GM19324 (cell line): Measurements from ENCODE around the gene DHCR7.
A peak's percentile ranks its signal among the peaks of the same experiment; 100 is the strongest.

ENCODE experiments used
- ATAC-seq: cut with Tn5 transposase; IDR thresholded peaks from one replicate; pipeline ENCODE4 v1.9.1; 2021; ENCODE audit warnings: mild to moderate bottlenecking, moderate library complexity; ENCODE audit not compliant: unreplicated experiment, low FRiP score

The DHCR7 gene

GRCh38 chr11:71448257-71449171, at the start of gene DHCR7:
DHCR7 (minus strand) TSS chr11:71448393; CDS start chr11:71444952, 3,441 bp downstream.
- peak; percentile 86 for ATAC-seq

GRCh38 chr11:71496421-71496820, 48.2 kb upstream of the DHCR7 start:
- no peak for ATAC-seq

- no peak for ATAC-seq
Measured at GRCh38 chr11:71495286-71496230, 47.4 kb upstream of the DHCR7 start.

GRCh38 chr11:71491940-71492339, 43.7 kb upstream of the DHCR7 start:
- no peak for ATAC-seq

GRCh38 chr11:71491531-71491930, 43.3 kb upstream of the DHCR7 start:
- no peak for ATAC-seq

- no peak for ATAC-seq
Measured at GRCh38 chr11:71490731-71491390, 42.7 kb upstream of the DHCR7 start.

- ATAC-seq = no peak
Measured at GRCh38 chr11:71490044-71490730, 42.0 kb upstream of the DHCR7 start.

- ATAC-seq = no peak
Measured at GRCh38 chr11:71489311-71490043, 41.3 kb upstream of the DHCR7 start.

GRCh38 chr11:71488681-71489270, 40.6 kb upstream of the DHCR7 start:
- no peak for ATAC-seq

GRCh38 chr11:71486320-71486719, 38.1 kb upstream of the DHCR7 start:
- ATAC-seq = no peak

- ATAC-seq = no peak
Measured at GRCh38 chr11:71485466-71485865, 37.3 kb upstream of the DHCR7 start.

- ATAC-seq = no peak
Measured at GRCh38 chr11:71485063-71485399, 36.8 kb upstream of the DHCR7 start.

- ATAC-seq = no peak
Measured at GRCh38 chr11:71484248-71485062, 36.3 kb upstream of the DHCR7 start.

- no peak for ATAC-seq
Measured at GRCh38 chr11:71483692-71484091, 35.5 kb upstream of the DHCR7 start.

- no peak for ATAC-seq
Measured at GRCh38 chr11:71482746-71483364, 34.7 kb upstream of the DHCR7 start.

- no peak for ATAC-seq
Measured at GRCh38 chr11:71482216-71482615, 34.0 kb upstream of the DHCR7 start.

GRCh38 chr11:71481101-71481960, 33.1 kb upstream of the DHCR7 start:
- ATAC-seq = no peak
